ENCODE data around the gene PTPRG.
"Not testable (repeated sequence)": the region's sequence is repeated elsewhere in the genome, so short reads cannot be mapped to it uniquely, and the experiment has no call there.

PTPRG gene

GRCh38 chr3:61809879-61810278 lies 248.5 kb downstream of the PTPRG start:
- no peak for DNase-seq

GRCh38 chr3:61810953-61811497 lies 249.7 kb downstream of the PTPRG start:
- DNase-seq = no peak

GRCh38 chr3:61811652-61812051 lies 250.3 kb downstream of the PTPRG start:
- no peak for DNase-seq

GRCh38 chr3:61812085-61812484 lies 250.7 kb downstream of the PTPRG start:
- no peak for DNase-seq

GRCh38 chr3:61812517-61812916 lies 251.1 kb downstream of the PTPRG start:
- DNase-seq = no peak

- no peak for DNase-seq
Measured at GRCh38 chr3:61813636-61814035, 252.3 kb downstream of the PTPRG start.

- DNase-seq = no peak
Measured at GRCh38 chr3:61814674-61815073, 253.3 kb downstream of the PTPRG start.

GRCh38 chr3:61816304-61816703 lies 254.9 kb downstream of the PTPRG start:
- DNase-seq = not testable (repeated sequence)

GRCh38 chr3:61819861-61820260 lies 258.5 kb downstream of the PTPRG start:
- DNase-seq = no peak

- no peak for DNase-seq
Measured at GRCh38 chr3:61820306-61820992, 259.1 kb downstream of the PTPRG start.

GRCh38 chr3:61821823-61822251 lies 260.5 kb downstream of the PTPRG start:
- DNase-seq = no peak

- DNase-seq = no peak
Measured at GRCh38 chr3:61822588-61822987, 261.2 kb downstream of the PTPRG start.

GRCh38 chr3:61824553-61825135 lies 263.3 kb downstream of the PTPRG start:
- DNase-seq = no peak

GRCh38 chr3:61826161-61826560 lies 264.8 kb downstream of the PTPRG start:
- DNase-seq = no peak

- no peak for DNase-seq
Measured at GRCh38 chr3:61828184-61828874, 267.0 kb downstream of the PTPRG start.

GRCh38 chr3:61828880-61829721 lies 267.7 kb downstream of the PTPRG start:
- DNase-seq = no peak

GRCh38 chr3:61829722-61830350 lies 268.5 kb downstream of the PTPRG start:
- no peak for DNase-seq

GRCh38 chr3:61831973-61832372 lies 270.6 kb downstream of the PTPRG start:
- no peak for DNase-seq

- DNase-seq = no peak
Measured at GRCh38 chr3:61832375-61833229, 271.2 kb downstream of the PTPRG start.

- DNase-seq = no peak
Measured at GRCh38 chr3:61839256-61839655, 277.9 kb downstream of the PTPRG start.

GRCh38 chr3:61841111-61841845 lies 279.9 kb downstream of the PTPRG start:
- DNase-seq = no peak
